ENCODE data around the gene RXRB.
A peak's percentile ranks its signal among the peaks of the same experiment; 100 is the strongest.

RXRB gene

GRCh38 chr6:33209856-33210255 lies 9.4 kb upstream of the RXRB start:
- peaks cover 11 to 26% of the 10 kb centered on the region in 2 experiments; a peak in 2 of 3 replicates for H3K36me3 ChIP-seq (ENCODE audit: control insufficient read depth in 2 of 2, insufficient read depth in 1 of 2, low read length in 2 of 2)
- CTCF ChIA-PET: interaction anchor here (0.7 to 3.9 kb wide), 3 partner anchors 29 to 255 kb away, joined by 3 to 30 read pairs (median 4); no protein-coding TSS in a partner anchor
- peaks cover 17% of the 10 kb centered on the region for H3K4me1 ChIP-seq (ENCODE audit: control insufficient read depth, insufficient read depth, low read length)
- no peak overlapping the region for H3K27ac ChIP-seq (ENCODE audit: extremely low read depth, low read depth, low read length)
- TF ChIP-seq ZNF223 (tag by site-specific recombination; IDR thresholded peaks at IDR 0.05): no peak
- no peak for TF ChIP-seq ZNF48 (tag by site-specific recombination; IDR thresholded peaks at IDR 0.05)
- no peak for TF ChIP-seq SETDB1 (IDR thresholded peaks at IDR 0.05; ENCODE audit: insufficient read length, low read length)
- TF ChIP-seq ZNF202 (tag by site-specific recombination; IDR thresholded peaks at IDR 0.05; ENCODE audit: borderline replicate concordance): no peak
- TF ChIP-seq, protein P1, sequence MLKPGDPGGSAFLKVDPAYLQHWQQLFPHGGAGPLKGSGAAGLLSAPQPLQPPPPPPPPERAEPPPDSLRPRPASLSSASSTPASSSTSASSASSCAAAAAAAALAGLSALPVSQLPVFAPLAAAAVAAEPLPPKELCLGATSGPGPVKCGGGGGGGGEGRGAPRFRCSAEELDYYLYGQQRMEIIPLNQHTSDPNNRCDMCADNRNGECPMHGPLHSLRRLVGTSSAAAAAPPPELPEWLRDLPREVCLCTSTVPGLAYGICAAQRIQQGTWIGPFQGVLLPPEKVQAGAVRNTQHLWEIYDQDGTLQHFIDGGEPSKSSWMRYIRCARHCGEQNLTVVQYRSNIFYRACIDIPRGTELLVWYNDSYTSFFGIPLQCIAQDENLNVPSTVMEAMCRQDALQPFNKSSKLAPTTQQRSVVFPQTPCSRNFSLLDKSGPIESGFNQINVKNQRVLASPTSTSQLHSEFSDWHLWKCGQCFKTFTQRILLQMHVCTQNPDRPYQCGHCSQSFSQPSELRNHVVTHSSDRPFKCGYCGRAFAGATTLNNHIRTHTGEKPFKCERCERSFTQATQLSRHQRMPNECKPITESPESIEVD (tag by site-specific recombination; IDR thresholded peaks at IDR 0.05): no peak
- TF ChIP-seq ZNF660 (tag by site-specific recombination; IDR thresholded peaks at IDR 0.05): no peak
- no peak overlapping the region for H3K4me3 ChIP-seq (ENCODE audit: low read depth, low read length)
- POLR2A ChIA-PET: interaction anchor here (2.5 to 2.8 kb wide), 2 partner anchors 39 to 238 kb away, joined by 23 to 25 read pairs; no protein-coding TSS in a partner anchor
- no peaks in the 10 kb centered on the region for H3K9me3 ChIP-seq (ENCODE audit: control insufficient read depth, insufficient read depth, low read depth, low read length)

GRCh38 chr6:33208091-33208967 lies 7.9 kb upstream of the RXRB start, which contains the start of gene RING1:
Gene RING1 (plus strand): TSS chr6:33208500. CDS start chr6:33208823, 323 bp downstream.
- Histone ChIP-seq H3K27ac (ENCODE audit: extremely low read depth, low read depth, low read length) (peak within 1 kb of the TSS; percentile 95), H3K4me3 (ENCODE audit: low read depth, low read length) (peak within 1 kb of the TSS; percentile 88), H3K4me1 (ENCODE audit: control insufficient read depth, insufficient read depth, low read length) (peaks cover 21% of the 10 kb centered on the region), H3K36me3 (ENCODE audit: control insufficient read depth in 2 of 2, insufficient read depth in 1 of 2, low read length in 2 of 2) (peaks cover 11 to 34% of the 10 kb centered on the region in 2 experiments; a peak in 2 of 3 replicates), H3K9me3 (ENCODE audit: control insufficient read depth, insufficient read depth, low read depth, low read length) (no peaks in the 10 kb centered on the region)
- ChIA-PET POLR2A (interaction anchor here (0.5 to 2.8 kb wide), 26 partner anchors 8 to 383 kb away, joined by 3 to 25 read pairs (median 6); partner anchors contain the start of genes B3GALT4, RPS18, RXRB and SLC39A7), CTCF (interaction anchor here (0.7 to 3.9 kb wide), 6 partner anchors 10 to 48 kb away, joined by 3 to 30 read pairs (median 4); no protein-coding TSS in a partner anchor)
- TF ChIP-seq ZNF157 (tag by site-specific recombination; IDR thresholded peaks at IDR 0.05) (0 out of 2 replicates have a peak, but pooled peaks have one; percentile 14), ZBTB20 (tag by site-specific recombination; IDR thresholded peaks at IDR 0.05) (peak; percentile 24; the same call in 1 of the 2 replicates), ZNF24 (tag by site-specific recombination; IDR thresholded peaks at IDR 0.05) (0 out of 2 replicates have a peak, but pooled peaks have one; percentile 26), ZXDB (tag by site-specific recombination; IDR thresholded peaks at IDR 0.05) (peak; percentile 73), ZBTB21 (tag by site-specific recombination; IDR thresholded peaks at IDR 0.05) (peak; percentile 77), ZBTB7A (tag by site-specific recombination; IDR thresholded peaks at IDR 0.05; ENCODE audit: low read depth) (peak; percentile 93), SP7 (tag by site-specific recombination; IDR thresholded peaks at IDR 0.05) (peak; percentile 66; the same call in 1 of the 2 replicates), ZNF623 (tag by site-specific recombination; IDR thresholded peaks at IDR 0.05) (no peak), TRIM28 (IDR thresholded peaks at IDR 0.05; ENCODE audit: borderline replicate concordance, low read length) (no peak), KLF10 (tag by site-specific recombination; IDR thresholded peaks at IDR 0.05) (peak; percentile 67; the same call in 1 of the 2 replicates), ZFHX2 (tag by site-specific recombination; conservative IDR thresholded peaks at IDR 0.05) (peak; percentile 92), ZBTB48 (tag by site-specific recombination; IDR thresholded peaks at IDR 0.05) (peak; percentile 57; the same call in 1 of the 2 replicates), PATZ1 (tag by site-specific recombination; IDR thresholded peaks at IDR 0.05) (peak; percentile 97), ZNF266 (tag by site-specific recombination; IDR thresholded peaks at IDR 0.05; ENCODE audit: low read depth) (no peak), ZNF391 (tag by site-specific recombination; IDR thresholded peaks at IDR 0.05; ENCODE audit: borderline replicate concordance, low read depth) (peak; percentile 53; the same call in 1 of the 2 replicates), ZNF843 (tag by site-specific recombination; IDR thresholded peaks at IDR 0.05) (peak; percentile 49; the same call in 1 of the 2 replicates), ZBTB17 (tag by site-specific recombination; IDR thresholded peaks at IDR 0.05) (peak; percentile 33; the same call in 1 of the 2 replicates)
- TF ChIP-seq, protein P2, sequence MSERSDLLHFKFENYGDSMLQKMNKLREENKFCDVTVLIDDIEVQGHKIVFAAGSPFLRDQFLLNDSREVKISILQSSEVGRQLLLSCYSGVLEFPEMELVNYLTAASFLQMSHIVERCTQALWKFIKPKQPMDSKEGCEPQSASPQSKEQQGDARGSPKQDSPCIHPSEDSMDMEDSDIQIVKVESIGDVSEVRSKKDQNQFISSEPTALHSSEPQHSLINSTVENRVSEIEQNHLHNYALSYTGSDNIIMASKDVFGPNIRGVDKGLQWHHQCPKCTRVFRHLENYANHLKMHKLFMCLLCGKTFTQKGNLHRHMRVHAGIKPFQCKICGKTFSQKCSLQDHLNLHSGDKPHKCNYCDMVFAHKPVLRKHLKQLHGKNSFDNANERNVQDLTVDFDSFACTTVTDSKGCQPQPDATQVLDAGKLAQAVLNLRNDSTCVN (tag by site-specific recombination; optimal IDR thresholded peaks at IDR 0.05): peak; percentile 81
- TF ChIP-seq, protein P3, sequence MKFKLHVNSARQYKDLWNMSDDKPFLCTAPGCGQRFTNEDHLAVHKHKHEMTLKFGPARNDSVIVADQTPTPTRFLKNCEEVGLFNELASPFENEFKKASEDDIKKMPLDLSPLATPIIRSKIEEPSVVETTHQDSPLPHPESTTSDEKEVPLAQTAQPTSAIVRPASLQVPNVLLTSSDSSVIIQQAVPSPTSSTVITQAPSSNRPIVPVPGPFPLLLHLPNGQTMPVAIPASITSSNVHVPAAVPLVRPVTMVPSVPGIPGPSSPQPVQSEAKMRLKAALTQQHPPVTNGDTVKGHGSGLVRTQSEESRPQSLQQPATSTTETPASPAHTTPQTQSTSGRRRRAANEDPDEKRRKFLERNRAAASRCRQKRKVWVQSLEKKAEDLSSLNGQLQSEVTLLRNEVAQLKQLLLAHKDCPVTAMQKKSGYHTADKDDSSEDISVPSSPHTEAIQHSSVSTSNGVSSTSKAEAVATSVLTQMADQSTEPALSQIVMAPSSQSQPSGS (tag by site-specific recombination; IDR thresholded peaks at IDR 0.05; ENCODE audit: low read depth): peak; percentile 93
